Myocyte (in vitro differentiated cells): ENCODE results near the gene PTPRD. TPM values are rescaled to one million over a fixed set of nuclear protein-coding genes. Genes with fewer than 3 reads are reported as not detected.
"Not testable (repeated sequence)": the region's sequence is repeated elsewhere in the genome, so short reads cannot be mapped to it uniquely, and the experiment has no call there.

ENCODE experiments used
- DNase-seq: peaks from one replicate; pipeline ENCODE4 v3.0.0-alpha.2; 2012; ENCODE audit warnings: low read depth
- total RNA-seq: library from RNA; depleted of rRNA; stranded (reverse); fragments of >200 nt; gene quantifications from 2 replicates; pipeline ENCODE4 v1.2.3, GENCODE V29; 2014

PTPRD gene
- total RNA-seq, 1 donor from 2014 or later = not detected

GRCh38 chr9:8708728-8709127, 1904.1 kb downstream of the PTPRD start:
- DNase-seq = no peak

GRCh38 chr9:8706998-8707397, 1905.8 kb downstream of the PTPRD start:
- no peak for DNase-seq

GRCh38 chr9:8706531-8706930, 1906.3 kb downstream of the PTPRD start:
- no peak for DNase-seq

GRCh38 chr9:8705861-8706260, 1906.9 kb downstream of the PTPRD start:
- no peak for DNase-seq

- no peak for DNase-seq
These were observed 1908.9 kb downstream of the PTPRD start for GRCh38 chr9:8703904-8704303.

GRCh38 chr9:8701904-8702303, 1910.9 kb downstream of the PTPRD start:
- DNase-seq = no peak

- not testable (repeated sequence) for DNase-seq
These were observed 1915.2 kb downstream of the PTPRD start for GRCh38 chr9:8697565-8697964.

GRCh38 chr9:8696516-8696915, 1916.3 kb downstream of the PTPRD start:
- no peak for DNase-seq

- no peak for DNase-seq
These were observed 1917.7 kb downstream of the PTPRD start for GRCh38 chr9:8694983-8695588.

GRCh38 chr9:8693464-8693863, 1919.3 kb downstream of the PTPRD start:
- no peak for DNase-seq

GRCh38 chr9:8686516-8686915, 1926.3 kb downstream of the PTPRD start:
- no peak for DNase-seq

- no peak for DNase-seq
These were observed 1927.0 kb downstream of the PTPRD start for GRCh38 chr9:8685825-8686224.

- DNase-seq = no peak
These were observed 1927.7 kb downstream of the PTPRD start for GRCh38 chr9:8684978-8685708.

- no peak for DNase-seq
These were observed 1929.3 kb downstream of the PTPRD start for GRCh38 chr9:8683496-8683895.

GRCh38 chr9:8680658-8681057, 1932.1 kb downstream of the PTPRD start:
- DNase-seq = no peak

GRCh38 chr9:8680157-8680556, 1932.6 kb downstream of the PTPRD start:
- no peak for DNase-seq

- no peak for DNase-seq
These were observed 1933.4 kb downstream of the PTPRD start for GRCh38 chr9:8679371-8679822.

- no peak for DNase-seq
These were observed 1935.1 kb downstream of the PTPRD start for GRCh38 chr9:8677741-8678140.

GRCh38 chr9:8674536-8674935, 1938.3 kb downstream of the PTPRD start:
- DNase-seq = no peak

GRCh38 chr9:8673830-8674229, 1939.0 kb downstream of the PTPRD start:
- no peak for DNase-seq

- DNase-seq = no peak
These were observed 1942.1 kb downstream of the PTPRD start for GRCh38 chr9:8670751-8671150.

GRCh38 chr9:8668751-8669150, 1944.1 kb downstream of the PTPRD start:
- no peak for DNase-seq

GRCh38 chr9:8668231-8668630, 1944.6 kb downstream of the PTPRD start:
- DNase-seq = no peak
